HL-60 (cell line): ENCODE data around the gene ALX4.

Experiments
- CTCF ChIP-seq: IDR thresholded peaks from one replicate; pipeline ENCODE4 v1.5.1; 2011; ENCODE audit warnings: low read length, control low read depth, inconsistent platforms; ENCODE audit not compliant: insufficient read depth
- GABPA ChIP-seq: IDR thresholded peaks from 2 replicates; pipeline ENCODE4 v1.6.1; 2012; ENCODE audit warnings: low read depth
- POLR2AphosphoS5 ChIP-seq: IDR thresholded peaks from 2 replicates; pipeline ENCODE4 v1.6.1; 2012; ENCODE audit warnings: low read depth
- REST ChIP-seq: IDR thresholded peaks from 2 replicates; pipeline ENCODE4 v1.6.1; 2012; ENCODE audit warnings: low read depth; ENCODE audit not compliant: insufficient replicate concordance
- SPI1 ChIP-seq: IDR thresholded peaks from 2 replicates; pipeline ENCODE4 v1.6.1; 2012; ENCODE audit warnings: low read depth, mild to moderate bottlenecking, borderline replicate concordance

- no peak for TF ChIP-seq CTCF
- TF ChIP-seq GABPA, result no peak
- no peak for TF ChIP-seq POLR2AphosphoS5
- TF ChIP-seq REST, result no peak
- no peak for TF ChIP-seq SPI1
Observed at GRCh38 chr11:44348114-44348513, 38.2 kb upstream of the ALX4 start.
